ENCODE results near the gene PDP2.

The PDP2 gene

DNA sequence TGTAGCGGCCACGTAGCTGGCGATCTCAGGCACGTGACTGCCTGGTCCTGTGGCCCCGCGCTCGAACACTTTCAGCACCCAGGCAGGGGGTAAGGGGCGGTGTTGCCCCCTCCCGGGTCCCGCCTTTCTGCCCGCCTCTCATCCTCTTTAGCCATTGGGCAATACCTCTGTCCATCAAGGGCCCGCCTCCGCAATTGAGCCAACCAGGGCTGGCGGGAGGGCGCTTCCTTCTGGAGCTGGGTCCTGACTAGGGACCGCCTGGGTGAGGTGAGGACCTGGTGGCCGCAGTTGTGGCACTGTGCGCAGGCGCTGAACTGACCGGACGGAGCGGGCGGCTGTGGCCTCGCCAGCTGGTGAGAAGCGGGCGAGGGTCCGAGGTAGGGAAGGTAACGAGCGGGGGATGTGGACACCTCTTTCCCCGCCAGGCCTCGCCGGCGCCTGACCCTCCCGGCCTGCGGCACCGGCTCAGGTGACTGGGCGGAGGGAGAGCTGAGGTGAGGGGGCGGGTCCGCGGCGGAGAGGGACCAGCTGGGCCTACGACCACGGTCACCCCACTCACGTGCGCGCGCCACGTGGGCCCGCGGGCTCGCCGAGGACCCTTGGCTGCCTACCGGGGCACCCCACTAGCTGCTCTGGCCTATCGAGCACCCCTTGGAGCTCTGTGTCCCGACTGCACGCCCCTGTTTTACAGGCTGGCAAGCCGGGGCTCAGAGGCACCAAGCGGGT lies at the start of gene PDP2:
Gene PDP2 (plus strand): TSS at position 228 of the 726 bp plus-strand sequence. CDS start 3,770 bp downstream, outside the sequence.
- DNase-seq (ENCODE audit: low spot score), result peak; percentile 96

- no peak for DNase-seq (ENCODE audit: low spot score)
Observed at GRCh38 chr16:66832190-66832589, 48.1 kb upstream of the PDP2 start.

DNA sequence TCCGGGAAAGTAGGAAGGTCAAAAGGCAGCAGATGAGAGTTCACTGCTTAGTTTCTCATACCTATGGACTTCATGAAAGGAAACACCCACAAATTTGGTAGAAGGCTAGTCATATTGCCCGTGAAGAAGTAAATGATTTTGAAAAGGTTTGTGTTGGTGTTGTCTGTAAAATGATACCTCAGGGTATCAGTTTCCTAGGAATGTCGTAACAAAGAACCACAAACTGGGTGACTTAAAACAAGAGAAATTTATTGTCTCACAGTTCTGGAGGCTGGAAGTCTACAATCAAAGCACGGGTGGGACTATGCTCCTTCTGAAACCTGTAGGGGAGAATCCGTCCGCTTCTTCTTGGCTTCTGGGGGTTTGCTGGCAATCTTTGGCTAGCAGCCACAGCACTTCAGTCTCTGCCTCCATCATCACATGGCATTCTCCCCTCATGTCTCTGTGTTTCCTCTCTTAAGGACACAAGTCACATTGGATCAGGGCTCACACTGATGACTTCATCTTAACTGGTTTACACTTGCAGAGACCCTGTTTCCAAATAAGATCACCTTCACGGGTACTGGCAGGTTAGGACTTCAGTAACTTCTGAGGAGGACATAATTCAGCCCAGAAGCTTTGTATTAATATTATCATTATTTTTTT lies 47.5 kb upstream of the PDP2 start:
- DNase-seq (ENCODE audit: low spot score), result no peak

- DNase-seq (ENCODE audit: low spot score), result no peak
Observed at GRCh38 chr16:66834746-66835145, 45.6 kb upstream of the PDP2 start.

GRCh38 chr16:66840883-66841282 lies 39.4 kb upstream of the PDP2 start:
- DNase-seq (ENCODE audit: low spot score), result no peak

DNA sequence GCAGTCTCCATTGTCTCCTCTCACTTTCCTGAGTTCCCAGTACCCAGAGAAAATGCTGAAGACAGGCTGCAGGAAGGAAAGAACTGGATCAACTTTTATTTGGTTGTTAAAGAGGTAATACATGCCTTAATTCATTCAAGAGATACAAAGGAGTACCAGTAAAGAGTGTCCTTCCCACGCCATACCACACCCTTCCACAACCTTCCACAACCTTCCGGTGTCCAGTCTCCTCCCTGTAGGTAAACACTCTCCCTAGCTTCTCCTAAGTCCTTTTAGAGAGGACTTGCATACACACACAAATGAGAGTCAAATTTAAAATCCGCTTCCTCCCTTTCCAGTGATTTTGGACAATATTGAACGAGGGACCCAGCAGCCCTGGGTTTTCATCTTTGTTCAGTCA lies 38.9 kb upstream of the PDP2 start:
- DNase-seq (ENCODE audit: low spot score), result no peak

GRCh38 chr16:66842765-66843164 lies 37.5 kb upstream of the PDP2 start:
- DNase-seq (ENCODE audit: low spot score), result no peak

DNA sequence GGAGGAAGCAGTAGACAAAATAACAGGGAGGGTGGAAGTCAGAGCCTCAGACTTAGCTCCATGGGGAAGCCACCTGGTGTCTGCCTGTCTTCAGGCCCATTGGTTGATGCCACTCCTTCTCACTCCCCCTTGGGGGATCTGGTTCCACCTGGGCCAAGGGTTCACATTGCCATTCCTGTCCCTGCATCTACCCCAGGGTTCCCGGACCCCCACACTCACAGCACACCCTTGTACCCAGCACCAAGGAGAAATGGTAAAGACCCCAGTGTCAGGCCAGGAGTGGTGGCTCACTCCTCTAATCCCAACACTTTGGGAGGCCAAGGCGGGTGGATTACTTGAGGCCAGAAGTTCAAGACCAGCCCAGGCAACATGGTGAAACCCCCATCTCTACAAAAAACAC lies 37.1 kb upstream of the PDP2 start:
- no peak for DNase-seq (ENCODE audit: low spot score)

DNA sequence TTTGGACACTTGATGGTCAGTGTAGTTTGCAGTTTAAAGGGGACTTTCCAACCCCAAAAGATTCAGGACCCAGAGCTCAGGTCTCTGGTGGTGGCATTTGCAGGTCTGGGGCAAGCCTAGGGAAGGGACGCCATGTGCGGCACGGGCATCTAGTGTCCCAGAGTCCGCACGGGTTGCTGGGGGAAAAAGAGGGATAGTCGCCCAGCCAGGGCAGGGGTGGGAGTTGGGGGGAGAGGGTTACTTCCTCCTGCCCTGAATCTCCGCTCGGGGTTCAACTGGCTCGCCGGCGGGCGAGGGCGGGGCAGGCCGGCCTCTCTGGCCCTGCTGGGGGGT lies 36.3 kb upstream of the PDP2 start:
- DNase-seq (ENCODE audit: low spot score), result no peak

- DNase-seq (ENCODE audit: low spot score), result no peak
Observed at GRCh38 chr16:66844342-66845079, 35.8 kb upstream of the PDP2 start, which contains the start of gene CA7. TSS of gene CA7 (plus strand) at chr16:66844414. CDS start at chr16:66844488, 74 bp downstream.

- DNase-seq (ENCODE audit: low spot score), result no peak
Observed at GRCh38 chr16:66845080-66845410, 35.3 kb upstream of the PDP2 start.

- DNase-seq (ENCODE audit: low spot score), result no peak
Observed at GRCh38 chr16:66845791-66846221, 34.5 kb upstream of the PDP2 start.

GRCh38 chr16:66846266-66846665 lies 34.0 kb upstream of the PDP2 start:
- DNase-seq (ENCODE audit: low spot score), result no peak

DNA sequence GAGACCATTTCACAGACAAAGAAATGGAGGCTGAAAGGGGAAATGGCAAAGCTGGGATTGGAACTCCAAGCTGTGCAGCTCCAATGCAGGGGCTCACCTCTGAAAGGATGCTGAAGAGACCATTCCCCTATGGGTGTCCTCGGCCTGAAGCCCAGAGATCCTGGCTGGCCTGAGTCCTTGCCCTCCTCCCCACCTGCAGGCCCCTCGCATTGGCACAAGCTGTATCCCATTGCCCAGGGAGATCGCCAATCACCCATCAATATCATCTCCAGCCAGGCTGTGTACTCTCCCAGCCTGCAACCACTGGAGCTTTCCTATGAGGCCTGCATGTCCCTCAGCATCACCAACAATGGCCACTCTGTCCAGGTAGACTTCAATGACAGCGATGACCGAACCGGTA lies 33.5 kb upstream of the PDP2 start:
- no peak for DNase-seq (ENCODE audit: low spot score)

DNA sequence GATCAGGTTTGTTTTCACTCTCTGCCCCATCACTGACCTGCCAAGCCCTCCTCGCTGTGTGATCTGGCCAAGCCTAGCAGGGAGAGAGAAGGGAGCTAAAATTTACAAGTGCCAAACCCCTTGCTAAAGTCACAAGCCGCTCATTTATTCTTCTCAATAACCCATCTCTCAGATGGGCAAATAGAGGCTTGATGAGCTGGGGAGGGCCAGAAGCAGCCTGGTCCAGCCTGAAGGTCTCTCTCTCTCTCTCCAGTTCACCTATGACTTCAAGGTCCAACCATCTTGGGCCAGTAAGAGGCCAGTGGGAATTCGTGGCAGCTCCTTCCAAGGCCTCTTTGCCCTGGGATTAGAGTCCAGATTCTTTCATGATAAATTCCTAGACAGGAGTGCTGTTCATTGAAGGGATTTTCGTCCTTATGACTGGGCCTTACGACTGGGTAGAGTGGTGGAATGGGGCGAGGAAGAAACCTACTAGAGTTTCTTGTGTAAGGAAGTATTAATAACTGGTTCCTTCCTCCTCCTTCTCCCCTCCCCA lies 32.7 kb upstream of the PDP2 start:
- DNase-seq (ENCODE audit: low spot score), result no peak

DNA sequence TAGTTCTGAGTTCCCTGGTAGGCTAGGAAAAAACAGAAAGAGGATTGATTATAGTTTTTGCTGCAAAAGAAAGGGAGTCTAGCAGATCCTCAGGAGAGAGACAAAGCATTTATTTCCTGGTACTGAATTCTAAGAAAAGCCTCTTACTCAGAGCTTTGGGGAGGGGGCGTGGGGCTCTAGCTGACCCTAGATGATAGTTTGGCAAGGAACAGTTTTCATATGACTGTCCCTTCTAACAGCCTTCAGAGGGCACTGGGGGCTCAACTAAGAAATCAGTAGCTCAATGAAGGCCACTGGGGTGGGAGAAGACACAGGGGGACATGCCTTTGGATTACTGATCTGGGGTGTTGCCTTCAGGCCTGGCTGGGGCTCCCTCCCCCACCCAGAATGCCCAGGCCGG lies 32.1 kb upstream of the PDP2 start:
- no peak for DNase-seq (ENCODE audit: low spot score)

DNA sequence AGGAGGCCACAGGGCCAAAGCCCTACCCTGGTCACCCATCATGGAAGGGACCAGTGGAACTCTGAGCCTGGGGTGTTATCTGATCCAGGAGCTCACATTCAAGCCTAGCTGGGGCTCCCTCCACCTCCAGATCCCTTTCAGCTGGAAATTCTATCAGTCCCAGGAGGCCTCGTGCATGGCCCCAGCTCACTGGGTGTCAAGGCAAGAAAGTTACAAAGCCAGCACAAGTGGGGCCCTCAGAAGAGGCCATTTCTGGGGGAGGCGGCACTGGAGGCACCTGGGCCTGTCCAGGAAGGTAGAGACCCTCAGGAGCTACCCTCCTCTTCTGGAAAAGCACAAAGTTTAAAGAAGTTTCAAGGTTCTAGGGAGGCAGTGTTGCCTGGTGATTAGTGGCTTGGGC lies 31.3 kb upstream of the PDP2 start:
- no peak for DNase-seq (ENCODE audit: low spot score)

DNA sequence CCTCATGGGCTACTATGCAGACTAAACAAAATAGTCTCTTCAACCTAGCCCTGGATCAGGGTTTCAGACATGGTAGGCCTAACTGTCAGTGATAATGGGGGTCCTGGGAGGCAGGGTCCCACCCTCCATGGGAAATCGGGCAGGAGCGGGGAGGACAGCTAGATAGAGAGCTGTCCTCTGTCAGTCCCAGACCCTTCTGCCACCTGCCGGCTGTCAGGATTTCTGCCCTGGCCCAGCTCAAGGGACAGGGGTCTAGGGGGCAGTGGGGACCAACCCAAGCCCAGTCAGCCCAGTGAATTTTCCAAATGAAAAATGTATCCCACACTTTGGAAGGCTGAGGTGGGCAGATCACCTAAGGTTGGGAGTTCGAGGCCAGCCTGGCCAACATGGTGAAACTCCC lies 30.8 kb upstream of the PDP2 start:
- DNase-seq (ENCODE audit: low spot score), result no peak

- DNase-seq (ENCODE audit: low spot score), result peak; percentile 0
Observed at GRCh38 chr16:66850115-66850815, 30.1 kb upstream of the PDP2 start.

- peak; percentile 0 for DNase-seq (ENCODE audit: low spot score)
Observed at GRCh38 chr16:66851166-66851964, 28.9 kb upstream of the PDP2 start.

Measured in AG08395 (cell line).